SK-N-SH (cell line): ENCODE data around the gene SLC2A4.

ENCODE experiments used
- CHD2 ChIP-seq: fragments of 150-350 bp; IDR thresholded peaks from 2 replicates; pipeline ENCODE4 v1.6.1; 2018; ENCODE audit warnings: low read length; ENCODE audit not compliant: partially characterized antibody
- CTCF ChIP-seq: fragments of 200-600 bp; sonication (generic); IDR thresholded peaks from 2 replicates; pipeline ENCODE4 v1.6.1; 2017; ENCODE audit warnings: antibody characterized with exemption, mild to moderate bottlenecking, moderate library complexity
- EP300 ChIP-seq, 2 experiments: IDR thresholded peaks; 2 replicates each; pipeline versions ENCODE4 v1.4.0 to v1.6.1; 2012; ENCODE audit warnings: borderline replicate concordance in 1 of 2, low read depth in 1 of 2, low read length in 1 of 2
- EZH2phosphoT487 ChIP-seq: fragments of 200-600 bp; sonication (generic); IDR thresholded peaks from 2 replicates; pipeline ENCODE4 v1.6.1; 2017; ENCODE audit warnings: low read depth, mixed run types, mild to moderate bottlenecking, antibody characterized with exemption, moderate library complexity, borderline replicate concordance
- GABPA ChIP-seq: IDR thresholded peaks from 2 replicates; pipeline ENCODE4 v1.4.0; 2012; ENCODE audit warnings: low read depth, mild to moderate bottlenecking
- TAF1 ChIP-seq: IDR thresholded peaks from 2 replicates; pipeline ENCODE4 v1.6.1; 2012; ENCODE audit warnings: low read depth, mild to moderate bottlenecking, low read length, moderate library complexity, borderline replicate concordance
- USF2 ChIP-seq: fragments of 150-350 bp; IDR thresholded peaks from 2 replicates; pipeline ENCODE4 v1.6.1; 2017; ENCODE audit warnings: antibody characterized with exemption, low read length, low read depth, borderline replicate concordance
- TF ChIP-seq, protein P1 (sequence below): IDR thresholded peaks from 2 replicates; pipeline ENCODE4 v1.6.1; 2012; ENCODE audit warnings: mild to moderate bottlenecking, low read depth, low read length, moderate library complexity
- TF ChIP-seq, protein P2 (sequence below): IDR thresholded peaks from 2 replicates; pipeline ENCODE4 v1.4.0; 2012; ENCODE audit warnings: low read depth

DNA sequence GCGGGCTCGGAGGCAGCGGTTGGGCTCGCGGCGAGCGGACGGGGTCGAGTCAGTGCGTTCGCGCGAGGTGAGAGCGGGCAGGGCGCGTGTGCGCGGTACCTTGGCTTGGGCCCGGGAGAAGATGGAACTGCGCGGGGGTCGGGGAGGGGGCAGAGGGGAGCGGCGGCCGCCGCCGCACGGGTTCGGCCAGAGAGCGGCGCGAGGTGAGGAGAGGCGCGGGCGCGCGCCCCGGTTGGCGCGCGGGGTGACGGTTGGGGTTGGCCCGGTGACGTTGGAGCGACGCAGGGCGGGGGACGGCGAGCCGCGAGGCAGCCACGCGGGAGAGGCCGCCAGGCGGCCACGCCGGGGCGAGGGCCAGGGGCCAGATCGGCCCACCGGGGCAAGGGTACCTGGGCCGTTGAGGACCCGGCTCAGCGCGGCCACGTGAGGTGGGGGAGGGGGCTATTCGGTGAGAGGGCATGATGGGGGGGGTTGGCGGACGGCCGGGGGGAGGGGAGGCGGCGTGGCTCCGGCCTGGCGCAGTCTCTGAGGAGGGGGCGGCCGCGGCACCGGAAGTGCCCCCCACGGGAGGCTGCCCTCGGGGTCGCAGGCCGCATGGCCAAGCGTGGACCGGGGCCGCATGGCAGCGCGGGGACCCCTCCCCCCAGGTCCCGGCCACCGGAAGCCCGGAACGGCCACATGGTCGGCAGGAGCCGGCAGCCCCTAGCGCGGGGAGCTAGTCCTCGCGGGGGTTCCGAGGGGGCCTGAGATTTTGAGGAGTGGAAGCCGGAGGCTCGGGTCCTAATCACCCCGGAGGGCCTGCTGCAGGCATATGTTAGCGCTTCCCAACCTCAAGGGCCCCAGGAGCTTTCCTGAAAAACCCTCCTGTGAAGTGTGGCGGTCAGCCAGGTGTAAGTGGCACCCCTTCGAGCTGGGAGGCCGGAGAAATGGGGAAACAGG is 26.4 kb downstream of the SLC2A4 start:
- TF ChIP-seq USF2: no peak
- peak; percentile 51 for TF ChIP-seq CHD2
- TF ChIP-seq CTCF: no peak
- TF ChIP-seq, protein P1, sequence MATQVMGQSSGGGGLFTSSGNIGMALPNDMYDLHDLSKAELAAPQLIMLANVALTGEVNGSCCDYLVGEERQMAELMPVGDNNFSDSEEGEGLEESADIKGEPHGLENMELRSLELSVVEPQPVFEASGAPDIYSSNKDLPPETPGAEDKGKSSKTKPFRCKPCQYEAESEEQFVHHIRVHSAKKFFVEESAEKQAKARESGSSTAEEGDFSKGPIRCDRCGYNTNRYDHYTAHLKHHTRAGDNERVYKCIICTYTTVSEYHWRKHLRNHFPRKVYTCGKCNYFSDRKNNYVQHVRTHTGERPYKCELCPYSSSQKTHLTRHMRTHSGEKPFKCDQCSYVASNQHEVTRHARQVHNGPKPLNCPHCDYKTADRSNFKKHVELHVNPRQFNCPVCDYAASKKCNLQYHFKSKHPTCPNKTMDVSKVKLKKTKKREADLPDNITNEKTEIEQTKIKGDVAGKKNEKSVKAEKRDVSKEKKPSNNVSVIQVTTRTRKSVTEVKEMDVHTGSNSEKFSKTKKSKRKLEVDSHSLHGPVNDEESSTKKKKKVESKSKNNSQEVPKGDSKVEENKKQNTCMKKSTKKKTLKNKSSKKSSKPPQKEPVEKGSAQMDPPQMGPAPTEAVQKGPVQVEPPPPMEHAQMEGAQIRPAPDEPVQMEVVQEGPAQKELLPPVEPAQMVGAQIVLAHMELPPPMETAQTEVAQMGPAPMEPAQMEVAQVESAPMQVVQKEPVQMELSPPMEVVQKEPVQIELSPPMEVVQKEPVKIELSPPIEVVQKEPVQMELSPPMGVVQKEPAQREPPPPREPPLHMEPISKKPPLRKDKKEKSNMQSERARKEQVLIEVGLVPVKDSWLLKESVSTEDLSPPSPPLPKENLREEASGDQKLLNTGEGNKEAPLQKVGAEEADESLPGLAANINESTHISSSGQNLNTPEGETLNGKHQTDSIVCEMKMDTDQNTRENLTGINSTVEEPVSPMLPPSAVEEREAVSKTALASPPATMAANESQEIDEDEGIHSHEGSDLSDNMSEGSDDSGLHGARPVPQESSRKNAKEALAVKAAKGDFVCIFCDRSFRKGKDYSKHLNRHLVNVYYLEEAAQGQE: no peak
- TF ChIP-seq EP300 (IDR thresholded peaks at IDR 0.05; ENCODE audit: borderline replicate concordance in 1 of 2, low read depth in 1 of 2, low read length in 1 of 2): no peak
- TF ChIP-seq GABPA: peak; percentile 9; the same call in 1 of the 2 replicates
- TF ChIP-seq, protein P2, sequence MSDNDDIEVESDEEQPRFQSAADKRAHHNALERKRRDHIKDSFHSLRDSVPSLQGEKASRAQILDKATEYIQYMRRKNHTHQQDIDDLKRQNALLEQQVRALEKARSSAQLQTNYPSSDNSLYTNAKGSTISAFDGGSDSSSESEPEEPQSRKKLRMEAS: peak; percentile 78
- TF ChIP-seq EZH2phosphoT487: no peak
- TF ChIP-seq TAF1: no peak
